ENCODE data around the gene IRX6. TPM values are rescaled to one million over a fixed set of nuclear protein-coding genes. Genes with fewer than 3 reads are reported as not detected.

The IRX6 gene
- polyA plus RNA-seq, 1 experiment: not detected

GRCh38 chr16:55285586-55285985, 38.4 kb upstream of the IRX6 start:
- POLR2A ChIA-PET: no interaction called here

DNA sequence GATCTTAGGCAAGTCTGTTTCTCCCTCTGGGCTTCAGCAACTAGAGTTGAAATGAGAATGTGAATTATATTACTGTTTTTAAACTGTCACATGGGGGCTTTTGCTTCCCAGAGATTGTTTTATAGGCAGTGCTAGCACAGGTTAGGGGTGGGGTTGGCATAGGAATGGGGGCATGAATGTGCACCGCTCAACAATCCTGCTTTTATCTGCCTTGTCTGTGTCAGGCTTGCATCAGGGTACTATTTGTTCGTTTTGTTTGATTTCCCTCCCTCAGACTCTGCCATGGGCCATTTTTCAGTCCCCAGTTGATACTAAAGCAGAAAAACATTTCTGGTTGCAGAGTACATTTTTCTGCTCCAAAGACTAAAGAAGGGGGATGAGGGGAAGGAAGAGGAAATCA, 34.6 kb upstream of the IRX6 start:
- ChIA-PET CTCF (no interaction called here), POLR2A (no interaction called here)
- Histone ChIP-seq H3K4me3 (ENCODE audit: low read depth, low read length) (no peak overlapping the region), H3K27me3 (ENCODE audit: control insufficient read depth, insufficient read depth, low read length) (no peaks in the 10 kb centered on the region), H3K36me3 (ENCODE audit: control insufficient read depth, insufficient read depth, low read length) (no peaks in the 10 kb centered on the region)
- DNase-seq (ENCODE audit: low read depth): no peak
- no peak for TF ChIP-seq CTCF (IDR thresholded peaks at IDR 0.05; ENCODE audit: insufficient read depth, low read depth, low read length)

More at GRCh38 chr16:55285586-55285985, 38.4 kb upstream of the IRX6 start:
- no peak overlapping the region for H3K4me3 ChIP-seq (ENCODE audit: low read depth, low read length)
- CTCF ChIA-PET: no interaction called here
- H3K27me3 ChIP-seq (ENCODE audit: control insufficient read depth, insufficient read depth, low read length): no peaks in the 10 kb centered on the region
- TF ChIP-seq CTCF (IDR thresholded peaks at IDR 0.05; ENCODE audit: insufficient read depth, low read depth, low read length): no peak
- DNase-seq (ENCODE audit: low read depth): no peak
- H3K36me3 ChIP-seq (ENCODE audit: control insufficient read depth, insufficient read depth, low read length): no peaks in the 10 kb centered on the region

- no peak for DNase-seq (ENCODE audit: low read depth)
- CTCF ChIA-PET: no interaction called here
- Histone ChIP-seq H3K27me3 (ENCODE audit: control insufficient read depth, insufficient read depth, low read length) (no peaks in the 10 kb centered on the region), H3K36me3 (ENCODE audit: control insufficient read depth, insufficient read depth, low read length) (no peaks in the 10 kb centered on the region), H3K4me3 (ENCODE audit: low read depth, low read length) (no peak overlapping the region)
- TF ChIP-seq CTCF (IDR thresholded peaks at IDR 0.05; ENCODE audit: insufficient read depth, low read depth, low read length): no peak
- POLR2A ChIA-PET: no interaction called here
Observed at GRCh38 chr16:55291847-55292246, 32.2 kb upstream of the IRX6 start.

GRCh38 chr16:55292491-55292890, 31.5 kb upstream of the IRX6 start:
- Histone ChIP-seq H3K4me3 (ENCODE audit: low read depth, low read length) (no peak overlapping the region), H3K27me3 (ENCODE audit: control insufficient read depth, insufficient read depth, low read length) (no peaks in the 10 kb centered on the region), H3K36me3 (ENCODE audit: control insufficient read depth, insufficient read depth, low read length) (no peaks in the 10 kb centered on the region)
- TF ChIP-seq CTCF (IDR thresholded peaks at IDR 0.05; ENCODE audit: insufficient read depth, low read depth, low read length): no peak
- ChIA-PET CTCF (no interaction called here), POLR2A (no interaction called here)
- no peak for DNase-seq (ENCODE audit: low read depth)

DNA sequence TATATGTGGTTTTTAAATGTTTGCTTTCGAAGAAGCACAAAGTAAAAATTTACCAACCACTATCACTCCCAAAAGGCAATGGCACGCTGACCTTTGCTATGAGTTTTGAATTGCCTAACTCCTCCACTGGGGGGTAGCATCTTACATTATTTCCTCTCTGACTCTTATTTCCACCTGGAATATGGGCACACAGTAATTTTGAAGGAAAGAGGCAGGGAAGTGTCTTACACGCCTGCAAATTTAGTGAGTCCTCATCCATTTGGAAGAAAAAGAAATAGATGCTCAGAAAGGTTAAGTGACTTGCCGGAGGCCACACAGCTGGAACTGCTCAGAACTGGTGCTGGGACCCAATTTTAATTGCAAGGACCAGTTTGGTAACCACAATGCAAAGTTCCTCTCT, 29.9 kb upstream of the IRX6 start:
- DNase-seq (ENCODE audit: low read depth): no peak
- no peak for TF ChIP-seq CTCF (IDR thresholded peaks at IDR 0.05; ENCODE audit: insufficient read depth, low read depth, low read length)
- Histone ChIP-seq H3K27me3 (ENCODE audit: control insufficient read depth, insufficient read depth, low read length) (no peaks in the 10 kb centered on the region), H3K36me3 (ENCODE audit: control insufficient read depth, insufficient read depth, low read length) (no peaks in the 10 kb centered on the region), H3K4me3 (ENCODE audit: low read depth, low read length) (no peak overlapping the region)
- CTCF ChIA-PET: no interaction called here
- POLR2A ChIA-PET: no interaction called here

Measured in BJ (cell line).